Vagina (tissue), 2 donors: ENCODE data around the gene RNASE1. TPM values are rescaled to one million over a fixed set of nuclear protein-coding genes. Genes with fewer than 3 reads are reported as not detected.
"Not testable (repeated sequence)": the region's sequence is repeated elsewhere in the genome, so short reads cannot be mapped to it uniquely, and the experiment has no call there.

Experiments
- DNase-seq, 2 donors: peaks; one replicate each; pipeline ENCODE4 v3.0.0-alpha.2; 2017; ENCODE audit errors: extremely low spot score in 2 of 2
- H3K27ac ChIP-seq: fragments of 200-600 bp; sonication (generic); one replicate; pipeline ENCODE4 v1.5.1; 2019
- H3K27me3 ChIP-seq: fragments of 200-600 bp; sonication (generic); one replicate; pipeline ENCODE4 v1.5.1; 2019
- H3K36me3 ChIP-seq, 2 donors: fragments of 200-600 bp; sonication (generic); one replicate each; pipeline ENCODE4 v1.5.1; 2017 to 2019
- H3K4me1 ChIP-seq: fragments of 200-600 bp; sonication (generic); one replicate; pipeline ENCODE4 v1.5.1; 2019
- H3K4me3 ChIP-seq, 2 donors: fragments of 200-600 bp; sonication (generic); 1 replicate in 1 of 2; 2 replicates in 1 of 2; pipeline ENCODE4 v1.5.1; 2016 to 2019
- H3K9me3 ChIP-seq: fragments of 200-600 bp; sonication (generic); one replicate; pipeline ENCODE4 v1.5.1; 2019
- POLR2A ChIP-seq, 2 donors: fragments of 450-650 bp; IDR thresholded peaks; one replicate each; pipeline ENCODE4 v1.6.1; 2017; ENCODE audit warnings: antibody characterized with exemption in 2 of 2, mild to moderate bottlenecking in 2 of 2, moderate library complexity in 2 of 2
- POLR2AphosphoS5 ChIP-seq, 2 donors: sonication (generic); formaldehyde crosslinking; IDR thresholded peaks; one replicate each; pipeline ENCODE4 v1.9.0; 2017; ENCODE audit warnings: antibody characterized with exemption in 2 of 2, mild to moderate bottlenecking in 2 of 2, low read depth in 1 of 2; ENCODE audit not compliant: insufficient read depth in 1 of 2
- intact Hi-C: fragments of 100-400 bp; cut with DNase I; formaldehyde crosslinking; loops from one replicate; pipeline ENCODE4 v1.15.1; 2023
- total RNA-seq: library from RNA; depleted of rRNA; stranded (reverse); fragments of >200 nt; gene quantifications from one replicate; pipeline ENCODE4 v1.2.3, GENCODE V29; 2016
- TF ChIP-seq, protein P1 (sequence below), 3 experiments: fragments of 450-650 bp in 2 of 3; fragments of 200-600 bp in 1 of 3; sonication (generic) in 1 of 3; IDR thresholded peaks; one replicate each; pipeline ENCODE4 v1.5.1; 2017 to 2019; ENCODE audit warnings: antibody characterized with exemption in 3 of 3, mild to moderate bottlenecking in 2 of 3, moderate library complexity in 2 of 3

The RNASE1 gene
- total RNA-seq, 1 donor from 2014 or later, result 174 TPM

- H3K27me3 ChIP-seq, result no peaks in the 10 kb centered on the region
- H3K27ac ChIP-seq, result no peak overlapping the region
- no peaks in the 10 kb centered on the region for H3K36me3 ChIP-seq
- no peak overlapping the region for H3K4me3 ChIP-seq
- intact Hi-C loops, result no loop called here
- H3K4me1 ChIP-seq, result no peaks in the 10 kb centered on the region
- TF ChIP-seq, protein P1, sequence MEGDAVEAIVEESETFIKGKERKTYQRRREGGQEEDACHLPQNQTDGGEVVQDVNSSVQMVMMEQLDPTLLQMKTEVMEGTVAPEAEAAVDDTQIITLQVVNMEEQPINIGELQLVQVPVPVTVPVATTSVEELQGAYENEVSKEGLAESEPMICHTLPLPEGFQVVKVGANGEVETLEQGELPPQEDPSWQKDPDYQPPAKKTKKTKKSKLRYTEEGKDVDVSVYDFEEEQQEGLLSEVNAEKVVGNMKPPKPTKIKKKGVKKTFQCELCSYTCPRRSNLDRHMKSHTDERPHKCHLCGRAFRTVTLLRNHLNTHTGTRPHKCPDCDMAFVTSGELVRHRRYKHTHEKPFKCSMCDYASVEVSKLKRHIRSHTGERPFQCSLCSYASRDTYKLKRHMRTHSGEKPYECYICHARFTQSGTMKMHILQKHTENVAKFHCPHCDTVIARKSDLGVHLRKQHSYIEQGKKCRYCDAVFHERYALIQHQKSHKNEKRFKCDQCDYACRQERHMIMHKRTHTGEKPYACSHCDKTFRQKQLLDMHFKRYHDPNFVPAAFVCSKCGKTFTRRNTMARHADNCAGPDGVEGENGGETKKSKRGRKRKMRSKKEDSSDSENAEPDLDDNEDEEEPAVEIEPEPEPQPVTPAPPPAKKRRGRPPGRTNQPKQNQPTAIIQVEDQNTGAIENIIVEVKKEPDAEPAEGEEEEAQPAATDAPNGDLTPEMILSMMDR (IDR thresholded peaks at IDR 0.05), result no peak
- no peak for TF ChIP-seq POLR2A (IDR thresholded peaks at IDR 0.05)
- TF ChIP-seq POLR2AphosphoS5 (IDR thresholded peaks at IDR 0.05; ENCODE audit: insufficient read depth in 1 of 2, low read depth in 1 of 2), result no peak
- DNase-seq, result no peak
- no peaks in the 10 kb centered on the region for H3K9me3 ChIP-seq
Measured at GRCh38 chr14:20827326-20827725, 24.7 kb upstream of the RNASE1 start.

- intact Hi-C loops, H3K4me3 ChIP-seq, H3K9me3 ChIP-seq, DNase-seq, H3K36me3 ChIP-seq, H3K4me1 ChIP-seq, H3K27me3 ChIP-seq, H3K27ac ChIP-seq: not testable (repeated sequence)
Measured at GRCh38 chr14:20826666-20827065, 24.0 kb upstream of the RNASE1 start.

DNA sequence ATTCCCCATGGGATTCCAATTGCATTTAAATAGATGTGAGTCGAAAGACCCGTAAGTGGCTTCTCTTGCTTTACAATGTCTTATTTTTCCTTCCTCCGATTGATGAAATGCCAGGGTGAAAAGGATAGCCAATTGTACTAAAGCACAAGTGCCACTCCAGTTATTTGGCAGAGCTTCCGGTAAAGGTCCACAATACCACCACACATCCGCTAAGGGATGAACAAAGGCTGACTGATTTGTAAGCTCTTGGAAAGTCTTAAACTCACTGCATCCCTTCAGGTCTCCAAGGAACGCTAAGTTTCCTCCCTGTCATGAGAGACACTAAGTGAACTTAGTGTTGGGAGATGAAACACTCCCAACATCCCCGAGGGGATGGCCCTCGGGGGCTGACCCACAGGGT, 21.2 kb upstream of the RNASE1 start:
- intact Hi-C loops, result no loop called here
- Histone ChIP-seq H3K4me1 (no peaks in the 10 kb centered on the region), H3K27ac (no peak overlapping the region), H3K9me3 (no peaks in the 10 kb centered on the region), H3K27me3 (no peaks in the 10 kb centered on the region), H3K4me3 (no peak overlapping the region), H3K36me3 (no peaks in the 10 kb centered on the region)
- TF ChIP-seq POLR2A (IDR thresholded peaks at IDR 0.05) (no peak), POLR2AphosphoS5 (IDR thresholded peaks at IDR 0.05; ENCODE audit: insufficient read depth in 1 of 2, low read depth in 1 of 2) (no peak)
- TF ChIP-seq, protein P1 (IDR thresholded peaks at IDR 0.05), result no peak
- no peak for DNase-seq

GRCh38 chr14:20821521-20822108, 19.0 kb upstream of the RNASE1 start:
- H3K4me3 ChIP-seq, H3K27ac ChIP-seq, DNase-seq, H3K27me3 ChIP-seq, H3K4me1 ChIP-seq, H3K36me3 ChIP-seq, H3K9me3 ChIP-seq, intact Hi-C loops: not testable (repeated sequence)

DNA sequence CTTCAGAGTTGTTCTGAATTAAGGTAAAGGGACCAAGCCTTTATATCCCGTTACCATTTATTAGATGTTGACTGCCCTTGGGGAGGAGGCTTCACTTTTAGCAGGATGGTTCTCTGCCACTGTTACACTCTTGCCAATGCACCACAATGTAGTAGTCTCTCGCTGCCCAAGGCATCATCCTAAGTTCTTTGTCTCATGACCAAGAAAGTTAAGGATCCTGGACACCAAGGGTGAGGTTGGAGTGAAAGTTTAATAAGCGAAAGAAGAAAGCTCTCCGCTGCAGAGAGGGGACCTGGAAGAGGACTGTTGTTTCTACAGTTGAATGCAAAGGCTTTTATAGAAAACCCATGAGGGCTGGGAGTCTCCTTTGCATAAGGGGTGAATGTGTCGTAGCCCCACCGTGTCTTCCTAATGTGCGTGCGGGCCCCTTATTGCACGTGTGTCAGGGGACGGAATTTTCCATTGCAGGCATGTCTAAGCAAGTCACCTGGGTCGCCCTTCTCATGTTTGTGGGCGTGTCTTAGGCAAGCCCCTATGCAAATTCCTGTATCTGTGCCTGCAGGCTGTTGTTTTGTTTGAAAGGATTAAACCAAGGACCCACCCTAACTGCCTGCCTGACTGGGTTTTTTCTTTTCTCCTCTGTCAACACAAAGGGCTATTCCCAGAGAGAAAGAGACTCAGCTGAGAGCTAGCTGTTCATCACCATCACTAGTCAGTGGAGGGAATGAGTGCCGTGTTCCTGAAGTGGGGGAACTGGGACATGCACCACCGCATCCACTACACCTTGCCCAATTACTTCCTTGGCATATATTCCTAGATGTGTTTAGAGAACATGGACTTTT, 17.6 kb upstream of the RNASE1 start:
- H3K27ac ChIP-seq, result no peak overlapping the region
- H3K27me3 ChIP-seq, result no peaks in the 10 kb centered on the region
- intact Hi-C loops, result no loop called here
- no peak overlapping the region for H3K4me3 ChIP-seq
- TF ChIP-seq, protein P1 (IDR thresholded peaks at IDR 0.05), result no peak
- H3K4me1 ChIP-seq, result no peaks in the 10 kb centered on the region
- no peaks in the 10 kb centered on the region for H3K36me3 ChIP-seq
- H3K9me3 ChIP-seq, result no peaks in the 10 kb centered on the region
- DNase-seq, result no peak

GRCh38 chr14:20818861-20819260, 16.2 kb upstream of the RNASE1 start:
- no peak overlapping the region for H3K27ac ChIP-seq
- intact Hi-C loops, result no loop called here
- no peaks in the 10 kb centered on the region for H3K36me3 ChIP-seq
- no peak for TF ChIP-seq POLR2AphosphoS5 (IDR thresholded peaks at IDR 0.05; ENCODE audit: insufficient read depth in 1 of 2, low read depth in 1 of 2)
- TF ChIP-seq, protein P1 (IDR thresholded peaks at IDR 0.05), result no peak
- no peak for TF ChIP-seq POLR2A (IDR thresholded peaks at IDR 0.05)
- H3K4me1 ChIP-seq, result no peaks in the 10 kb centered on the region
- no peaks in the 10 kb centered on the region for H3K27me3 ChIP-seq
- no peak overlapping the region for H3K4me3 ChIP-seq
- H3K9me3 ChIP-seq, result no peaks in the 10 kb centered on the region
- no peak for DNase-seq

DNA sequence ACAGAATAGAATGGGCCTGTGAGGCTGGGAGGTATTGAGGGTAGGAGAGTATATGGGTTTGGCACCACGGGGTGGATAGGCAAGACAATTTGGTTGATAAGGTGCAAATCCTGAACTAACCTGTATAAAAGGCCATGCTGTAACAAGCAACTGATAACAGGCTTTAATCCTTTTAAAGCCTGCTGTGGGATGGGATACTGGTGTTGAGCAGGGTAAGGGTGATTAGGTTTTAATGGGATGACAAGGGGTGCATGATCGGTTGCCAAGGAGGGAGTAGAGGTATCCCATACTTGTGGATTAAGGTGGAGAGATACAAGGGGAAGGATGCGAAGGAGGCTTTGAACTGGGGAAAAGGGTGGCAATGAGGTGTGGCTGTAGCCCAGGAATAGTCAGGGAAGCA, 13.3 kb upstream of the RNASE1 start:
- H3K36me3 ChIP-seq, H3K4me3 ChIP-seq, DNase-seq, H3K27ac ChIP-seq, intact Hi-C loops, H3K27me3 ChIP-seq, H3K4me1 ChIP-seq, H3K9me3 ChIP-seq: not testable (repeated sequence)
